ENCODE measurements around the gene MYH11. TPM values are rescaled to one million over a fixed set of nuclear protein-coding genes. Genes with fewer than 3 reads are reported as not detected.
A peak's percentile ranks its signal among the peaks of the same experiment; 100 is the strongest.

MYH11 gene
- total and polyA plus RNA-seq, 2 of the 13 experiments (the other 11 are each of a cell fraction or from before 2014, with no cell fraction given) = not detected

- Histone ChIP-seq H3K4me1 (ENCODE audit: insufficient read depth, low read length) (peaks cover 33% of the 10 kb centered on the region), H3K36me3 (replicated peaks in 1 of 2; ENCODE audit: control insufficient read depth in 1 of 2, insufficient read depth in 2 of 2, low read length in 2 of 2) (peaks cover 12 to 42% of the 10 kb centered on the region in 2 experiments), H2AFZ (ENCODE audit: low read length) (no peak overlapping the region), H3K9ac (ENCODE audit: insufficient read depth, low read depth, low read length) (no peak overlapping the region), H4K20me1 (ENCODE audit: insufficient read depth, low read length) (no peaks in the 10 kb centered on the region), H3K27me3 (ENCODE audit: control insufficient read depth in 1 of 2, insufficient read depth in 2 of 2, low read length in 2 of 2) (no peaks in the 10 kb centered on the region), H3K79me2 (ENCODE audit: insufficient read depth, low read length) (peaks cover 30% of the 10 kb centered on the region), H3K27ac (ENCODE audit: extremely low read length, insufficient read depth, low read length) (no peak overlapping the region), H3K4me3 (replicated peaks in 1 of 3; ENCODE audit: insufficient read depth in 1 of 3, low read depth in 2 of 3, low read length in 3 of 3) (no peak overlapping the region), H3K9me3 (ENCODE audit: low read length) (no peaks in the 10 kb centered on the region), H3K4me2 (ENCODE audit: low read depth, low read length) (no peak overlapping the region)
- intact Hi-C loops (cut with micrococcal nuclease; ENCODE audit: unreplicated experiment) = no loop called here
- in situ Hi-C loops (cut with HindIII; ENCODE audit: extremely low pct_ligation_motif_present, low pct_unique_long_range_greater_than_20kb) = no loop called here
- CTCF ChIA-PET (ENCODE audit: low intra/inter-chr PET ratio, low total read pairs) = no interaction called here
- BruUV-seq (replicated peaks) = no TSS peak
- no peak for DNase-seq (ENCODE audit: low spot score)
- POLR2A ChIA-PET = no interaction called here
- whole genome bisulfite sequencing (ENCODE audit: low lambda C conversion rate) = 89% methylated on average over 13 of the region's 13 CpGs
- FAIRE-seq = no peak
- ATAC-seq = no peak
- TF ChIP-seq, protein P1, sequence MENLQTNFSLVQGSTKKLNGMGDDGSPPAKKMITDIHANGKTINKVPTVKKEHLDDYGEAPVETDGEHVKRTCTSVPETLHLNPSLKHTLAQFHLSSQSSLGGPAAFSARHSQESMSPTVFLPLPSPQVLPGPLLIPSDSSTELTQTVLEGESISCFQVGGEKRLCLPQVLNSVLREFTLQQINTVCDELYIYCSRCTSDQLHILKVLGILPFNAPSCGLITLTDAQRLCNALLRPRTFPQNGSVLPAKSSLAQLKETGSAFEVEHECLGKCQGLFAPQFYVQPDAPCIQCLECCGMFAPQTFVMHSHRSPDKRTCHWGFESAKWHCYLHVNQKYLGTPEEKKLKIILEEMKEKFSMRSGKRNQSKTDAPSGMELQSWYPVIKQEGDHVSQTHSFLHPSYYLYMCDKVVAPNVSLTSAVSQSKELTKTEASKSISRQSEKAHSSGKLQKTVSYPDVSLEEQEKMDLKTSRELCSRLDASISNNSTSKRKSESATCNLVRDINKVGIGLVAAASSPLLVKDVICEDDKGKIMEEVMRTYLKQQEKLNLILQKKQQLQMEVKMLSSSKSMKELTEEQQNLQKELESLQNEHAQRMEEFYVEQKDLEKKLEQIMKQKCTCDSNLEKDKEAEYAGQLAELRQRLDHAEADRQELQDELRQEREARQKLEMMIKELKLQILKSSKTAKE (CRISPR knock-in tag; IDR thresholded peaks at IDR 0.05; ENCODE audit: borderline replicate concordance) = no peak
- TF ChIP-seq ZNF512B (CRISPR knock-in tag; IDR thresholded peaks at IDR 0.05; ENCODE audit: borderline replicate concordance) (no peak), ARID3A (IDR thresholded peaks at IDR 0.05; ENCODE audit: low read depth, low read length) (no peak), GMEB1 (CRISPR knock-in tag; IDR thresholded peaks at IDR 0.05; ENCODE audit: borderline replicate concordance) (no peak), ZBTB33 (CRISPR knock-in tag; IDR thresholded peaks at IDR 0.05) (peak; percentile 85; the same call in 1 of the 2 replicates), ZNF891 (CRISPR knock-in tag; IDR thresholded peaks at IDR 0.05) (0 out of 2 replicates have a peak, but pooled peaks have one; percentile 29), NONO (IDR thresholded peaks at IDR 0.05) (no peak), NONO (CRISPR knock-in tag; conservative IDR thresholded peaks at IDR 0.05) (no peak), SRSF1 (optimal IDR thresholded peaks at IDR 0.05; ENCODE audit: low read depth, low read length) (no peak), MYC (CRISPR knock-in tag; IDR thresholded peaks at IDR 0.05; ENCODE audit: borderline replicate concordance) (no peak), FLYWCH1 (CRISPR knock-in tag; IDR thresholded peaks at IDR 0.05) (no peak), ZNF530 (CRISPR knock-in tag; IDR thresholded peaks at IDR 0.05; ENCODE audit: low read depth) (no peak), RXRA (CRISPR knock-in tag; IDR thresholded peaks at IDR 0.05) (0 out of 2 replicates have a peak, but pooled peaks have one; percentile 25)
Measured at GRCh38 chr16:15881794-15882379, 25.1 kb upstream of the MYH11 start.

Measured in HepG2 (cell line).